GM15510 (cell line): ENCODE measurements around the gene PPEF2.

Experiments
- POLR2A ChIP-seq: IDR thresholded peaks from 3 replicates; pipeline ENCODE4 v1.6.1; 2011; ENCODE audit warnings: borderline replicate concordance; ENCODE audit not compliant: insufficient read length; ENCODE audit errors: extremely low read depth

Gene PPEF2

GRCh38 chr4:75858721-75859120, 43.5 kb downstream of the PPEF2 start:
- no peak for TF ChIP-seq POLR2A

GRCh38 chr4:75849461-75849860, 52.8 kb downstream of the PPEF2 start:
- no peak for TF ChIP-seq POLR2A

DNA sequence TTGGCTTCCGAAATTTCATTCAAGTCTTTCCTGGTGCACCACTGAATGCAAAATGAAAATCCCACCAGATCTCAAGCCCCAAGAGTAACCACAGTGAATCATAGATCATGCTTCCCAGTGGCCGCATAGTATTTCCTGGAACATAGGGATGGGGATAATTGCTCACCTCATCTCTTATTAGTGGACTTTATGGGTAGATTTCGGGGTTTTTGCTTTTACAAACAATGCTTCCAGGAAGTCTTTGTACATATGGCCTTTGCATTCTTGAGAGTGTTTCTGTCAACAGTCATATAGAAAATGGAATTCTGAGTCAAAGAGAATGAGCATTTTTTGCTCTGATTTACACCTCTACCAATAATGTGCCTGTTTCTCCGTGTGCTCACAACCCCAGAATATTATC, 53.4 kb downstream of the PPEF2 start:
- no peak for TF ChIP-seq POLR2A

- no peak for TF ChIP-seq POLR2A
These were observed 56.3 kb downstream of the PPEF2 start for GRCh38 chr4:75845992-75846391.

GRCh38 chr4:75844151-75844662, 58.0 kb downstream of the PPEF2 start:
- no peak for TF ChIP-seq POLR2A

- TF ChIP-seq POLR2A, result no peak
These were observed 58.7 kb downstream of the PPEF2 start for GRCh38 chr4:75843596-75843995.

GRCh38 chr4:75841641-75842520, 60.4 kb downstream of the PPEF2 start:
- TF ChIP-seq POLR2A, result no peak

GRCh38 chr4:75834772-75835154, 67.5 kb downstream of the PPEF2 start:
- TF ChIP-seq POLR2A, result no peak

GRCh38 chr4:75834095-75834771, 68.0 kb downstream of the PPEF2 start:
- no peak for TF ChIP-seq POLR2A

DNA sequence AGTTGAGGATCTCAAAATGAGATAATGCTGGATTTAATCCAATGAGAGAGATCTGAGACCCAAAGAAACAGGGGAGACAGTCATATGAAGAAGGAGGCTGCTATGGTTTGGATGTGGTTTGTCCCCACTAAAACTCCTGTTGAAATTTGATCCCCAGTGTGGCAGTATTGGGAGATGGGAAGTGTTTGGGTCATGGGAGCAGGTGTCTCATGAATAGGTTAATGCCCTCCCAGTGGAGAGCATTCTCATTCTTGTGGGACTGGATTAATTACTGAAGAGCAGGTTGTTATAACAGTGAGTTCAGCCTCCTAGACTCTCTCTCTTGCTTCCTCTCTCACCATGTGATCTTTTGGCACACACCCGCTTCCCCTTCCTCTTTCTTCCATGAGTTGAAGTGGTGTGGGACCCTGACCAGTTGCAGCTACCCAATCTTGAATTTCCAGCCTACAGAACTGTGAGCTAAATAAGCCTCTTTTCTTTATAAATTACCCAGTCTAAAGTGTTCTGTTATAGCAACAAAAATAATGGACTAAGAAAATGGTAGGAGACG, 70.3 kb downstream of the PPEF2 start:
- TF ChIP-seq POLR2A, result no peak

DNA sequence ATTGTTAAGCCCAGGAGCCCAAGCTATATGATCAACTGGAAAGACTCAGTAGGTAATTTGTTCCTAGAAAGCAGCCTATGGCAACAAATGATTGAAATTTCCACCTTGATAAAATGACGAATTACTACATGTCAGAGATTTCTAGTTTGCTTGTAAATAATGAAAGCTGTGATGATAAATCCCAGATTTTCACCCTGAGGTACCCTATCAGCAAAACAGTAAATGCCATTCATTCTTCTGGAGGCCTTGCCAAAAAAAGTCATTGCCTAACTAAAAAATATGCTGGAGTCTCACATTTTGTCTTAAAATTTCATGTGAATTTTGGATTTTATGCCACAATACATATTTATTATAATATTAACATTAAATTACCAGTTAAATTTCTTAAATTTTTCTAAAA, 71.3 kb downstream of the PPEF2 start:
- TF ChIP-seq POLR2A, result no peak

DNA sequence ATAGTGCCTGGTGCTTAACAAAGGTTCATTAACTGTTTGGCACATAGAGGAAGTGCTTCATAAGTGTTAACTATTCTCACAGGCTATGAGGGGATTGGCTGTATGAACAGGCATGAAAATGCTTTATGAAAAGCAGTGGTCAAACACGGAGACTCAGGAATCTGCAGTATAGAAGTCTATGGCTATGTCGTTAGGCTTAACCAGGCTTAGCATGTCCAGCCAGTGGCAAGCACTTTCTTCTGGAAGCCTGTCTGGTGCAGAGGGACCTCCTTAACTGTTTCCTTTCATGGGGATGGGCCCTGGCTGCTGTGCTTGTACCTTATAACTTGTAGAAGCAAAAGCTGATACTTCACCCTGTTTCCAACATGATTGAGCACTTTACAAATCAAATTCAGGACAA, 78.4 kb downstream of the PPEF2 start:
- TF ChIP-seq POLR2A, result no peak

- no peak for TF ChIP-seq POLR2A
These were observed 79.8 kb downstream of the PPEF2 start for GRCh38 chr4:75822416-75822815.

DNA sequence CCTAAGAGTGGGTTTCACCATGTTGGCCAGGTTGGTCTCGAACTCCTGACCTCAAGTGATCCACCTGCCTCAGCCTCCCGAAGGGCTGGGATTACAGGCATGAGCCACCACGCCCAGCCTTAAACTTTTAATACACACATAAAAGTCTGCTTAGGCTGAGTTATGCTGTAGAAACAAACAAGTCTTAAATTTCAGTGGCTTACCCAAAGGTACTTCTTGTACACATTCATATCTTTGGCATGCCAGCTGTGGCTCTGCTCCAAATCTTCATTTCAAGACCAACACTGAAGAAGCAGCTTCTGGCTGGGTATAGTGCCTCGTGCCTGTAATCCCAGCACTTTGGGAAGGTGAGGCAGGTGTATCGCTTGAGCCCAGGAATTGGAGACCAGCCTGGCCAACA, 80.3 kb downstream of the PPEF2 start:
- TF ChIP-seq POLR2A, result no peak

- TF ChIP-seq POLR2A, result no peak
These were observed 81.0 kb downstream of the PPEF2 start for GRCh38 chr4:75821216-75821615.
